Transverse colon (tissue), 4 donors: ENCODE measurements around the gene SETX. TPM values are rescaled to one million over a fixed set of nuclear protein-coding genes. Genes with fewer than 3 reads are reported as not detected.

Experiments
- DNase-seq: peaks from one replicate; pipeline ENCODE4 v3.0.0-alpha.2; 2019
- H3K27ac ChIP-seq, 4 donors: fragments of 200-600 bp; sonication (generic); 2 replicates each; pipeline ENCODE4 v1.5.1; 2016 to 2018; ENCODE audit warnings: inconsistent platforms in 4 of 4
- H3K27me3 ChIP-seq: fragments of 200-600 bp; sonication (generic); 2 replicates; pipeline ENCODE4 v1.5.1; 2017; ENCODE audit warnings: inconsistent platforms
- H3K36me3 ChIP-seq, 4 donors: fragments of 200-600 bp; sonication (generic); 2 replicates each; pipeline ENCODE4 v1.5.1; 2017 to 2019; ENCODE audit warnings: inconsistent platforms in 4 of 4
- H3K4me1 ChIP-seq, 4 donors: fragments of 200-600 bp; sonication (generic); 2 replicates each; pipeline ENCODE4 v1.5.1; 2017 to 2020; ENCODE audit warnings: inconsistent platforms in 4 of 4
- H3K4me3 ChIP-seq, 4 donors: fragments of 200-600 bp; sonication (generic); 1 replicate in 1 of 4; 2 replicates in 3 of 4; pipeline versions ENCODE4 v1.5.1 to v1.6.1; 2017 to 2019; ENCODE audit warnings: inconsistent platforms in 4 of 4
- H3K9me3 ChIP-seq, 2 donors: fragments of 200-600 bp; sonication (generic); 2 replicates each; pipeline ENCODE4 v1.5.1; 2017 to 2019; ENCODE audit warnings: inconsistent platforms in 2 of 2
- EP300 ChIP-seq: sonication (generic); formaldehyde crosslinking; IDR thresholded peaks from one replicate; pipeline ENCODE4 v1.6.1; 2017; ENCODE audit warnings: antibody characterized with exemption, low read depth
- POLR2A ChIP-seq: fragments of 450-650 bp; IDR thresholded peaks from one replicate; pipeline ENCODE4 v1.6.1; 2016; ENCODE audit warnings: antibody characterized with exemption, mild to moderate bottlenecking, moderate library complexity
- POLR2AphosphoS5 ChIP-seq, 3 donors: sonication (generic); formaldehyde crosslinking; IDR thresholded peaks; one replicate each; pipeline ENCODE4 v1.6.1; 2016; ENCODE audit warnings: antibody characterized with exemption in 3 of 3
- WGBS, 2 donors: methylation state at CpG; one replicate each; pipeline ENCODE4 v1.1.5; 2018; ENCODE audit warnings: low coverage in 1 of 2; 5-methylcytosine and 5-hydroxymethylcytosine counted together
- in situ Hi-C, 4 donors: fragments of 200-750 bp; cut with MboI; loops; one replicate each; pipeline versions ENCODE4 v1.15.0 to v1.15.1; 2017; ENCODE audit warnings: low sequenced_read_pairs in 3 of 4, low pct_ligation_motif_present in 1 of 4, low pct_unique_long_range_greater_than_20kb in 1 of 4
- intact Hi-C: fragments of 100-400 bp; cut with DNase I; formaldehyde crosslinking; loops from one replicate; pipeline ENCODE4 v1.15.1; 2023; ENCODE audit warnings: low total_unique reads
- total RNA-seq, 4 donors: library from RNA; depleted of rRNA; stranded (reverse); fragments of >200 nt; gene quantifications; one replicate each; pipeline ENCODE4 v1.1.0, GENCODE V29; 2016
- TF ChIP-seq, protein P1 (sequence below), 5 experiments: fragments of 200-600 bp in 3 of 5; fragments of 450-650 bp in 2 of 5; sonication (generic) in 3 of 5; IDR thresholded peaks; 1 replicate in 2 of 5; 2 replicates in 3 of 5; pipeline ENCODE4 v1.5.1; 2016 to 2017; ENCODE audit warnings: antibody characterized with exemption in 5 of 5, inconsistent platforms in 3 of 5, mild to moderate bottlenecking in 2 of 5, moderate library complexity in 1 of 5

SETX gene
- total RNA-seq, 4 donors from 2014 or later = 27.7 to 70.5 (median 48.5) TPM

DNA sequence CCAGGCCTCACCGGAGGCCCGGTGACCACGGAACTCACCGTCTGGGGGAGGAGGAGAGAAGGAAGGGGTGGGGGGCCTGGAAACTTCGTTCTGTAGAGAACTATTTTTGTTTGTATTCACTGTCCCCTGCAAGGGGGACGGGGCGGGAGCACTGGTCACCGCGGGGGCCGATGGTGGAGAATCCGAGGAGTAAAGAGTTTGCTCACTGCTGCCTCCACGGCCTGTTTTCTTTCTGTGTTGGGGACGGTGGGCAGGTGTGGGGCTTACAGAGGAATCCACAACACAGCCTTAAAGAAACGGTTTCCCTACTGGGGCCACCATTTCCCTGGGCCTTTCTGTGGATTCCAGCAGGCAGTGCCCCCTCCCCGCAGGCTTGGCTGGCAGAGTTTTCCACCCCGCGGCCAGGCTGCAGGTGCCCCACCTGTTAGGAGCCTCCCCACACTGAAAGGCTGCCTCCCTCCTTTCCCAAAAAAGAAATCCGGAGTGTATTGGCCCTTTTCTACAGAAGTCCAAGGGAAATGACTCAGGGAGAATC, 112.1 kb downstream of the SETX start:
- peaks cover 0 to 21% (median 15%) of the 10 kb centered on the region in 4 donors for H3K4me1 ChIP-seq
- in situ Hi-C loops (no loop called here), intact Hi-C loops (loop anchor here (5.0 kb wide), 1 partner anchor 480 kb away; no protein-coding TSS in a partner anchor)
- no peaks in the 10 kb centered on the region for H3K36me3 ChIP-seq
- no peak for DNase-seq
- H3K27me3 ChIP-seq = peaks cover 67% of the 10 kb centered on the region
- WGBS, 2 donors = 20% methylated on average over 18 of the region's 18 CpGs; no CpG with 5 or more reads in 1 of the 2 donors
- TF ChIP-seq POLR2A (no peak), EP300 (no peak)
- H3K9me3 ChIP-seq = no peaks in the 10 kb centered on the region
- H3K27ac ChIP-seq = peak overlapping the region; percentile 44 to 63 (median 51)
- H3K4me3 ChIP-seq = peak overlapping the region; percentile 55 to 70 (median 68)

DNA sequence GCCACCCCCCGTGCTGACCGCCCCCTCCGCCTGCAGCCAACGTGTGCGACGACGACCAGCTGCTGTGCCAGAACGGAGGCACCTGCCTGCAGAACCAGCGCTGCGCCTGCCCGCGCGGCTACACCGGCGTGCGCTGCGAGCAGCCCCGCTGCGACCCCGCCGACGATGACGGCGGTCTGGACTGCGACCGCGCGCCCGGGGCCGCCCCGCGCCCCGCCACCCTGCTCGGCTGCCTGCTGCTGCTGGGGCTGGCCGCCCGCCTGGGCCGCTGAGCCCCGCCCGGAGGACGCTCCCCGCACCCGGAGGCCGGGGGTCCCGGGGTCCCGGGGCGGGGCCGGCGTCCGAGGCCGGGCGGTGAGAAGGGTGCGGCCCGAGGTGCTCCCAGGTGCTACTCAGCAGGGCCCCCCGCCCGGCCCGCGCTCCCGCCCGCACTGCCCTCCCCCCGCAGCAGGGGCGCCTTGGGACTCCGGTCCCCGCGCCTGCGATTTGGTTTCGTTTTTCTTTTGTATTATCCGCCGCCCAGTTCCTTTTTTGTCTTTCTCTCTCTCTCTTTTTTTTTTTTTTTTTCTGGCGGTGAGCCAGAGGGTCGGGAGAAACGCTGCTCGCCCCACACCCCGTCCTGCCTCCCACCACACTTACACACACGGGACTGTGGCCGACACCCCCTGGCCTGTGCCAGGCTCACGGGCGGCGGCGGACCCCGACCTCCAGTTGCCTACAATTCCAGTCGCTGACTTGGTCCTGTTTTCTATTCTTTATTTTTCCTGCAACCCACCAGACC, 112.8 kb downstream of the SETX start:
- in situ Hi-C loops (no loop called here), intact Hi-C loops (loop anchor here (5.0 kb wide), 1 partner anchor 480 kb away; no protein-coding TSS in a partner anchor)
- Histone ChIP-seq H3K4me3 (peak overlapping the region; percentile 55 to 70 (median 68)), H3K27me3 (peaks cover 61% of the 10 kb centered on the region), H3K4me1 (peaks cover 0 to 21% (median 15%) of the 10 kb centered on the region in 4 donors), H3K36me3 (no peaks in the 10 kb centered on the region), H3K9me3 (no peaks in the 10 kb centered on the region), H3K27ac (peak overlapping the region; percentile 44 to 63 (median 51))
- 0 to 2% methylated on average over 10 to 29 of the region's 81 CpGs for WGBS, 2 donors
- TF ChIP-seq, protein P1, sequence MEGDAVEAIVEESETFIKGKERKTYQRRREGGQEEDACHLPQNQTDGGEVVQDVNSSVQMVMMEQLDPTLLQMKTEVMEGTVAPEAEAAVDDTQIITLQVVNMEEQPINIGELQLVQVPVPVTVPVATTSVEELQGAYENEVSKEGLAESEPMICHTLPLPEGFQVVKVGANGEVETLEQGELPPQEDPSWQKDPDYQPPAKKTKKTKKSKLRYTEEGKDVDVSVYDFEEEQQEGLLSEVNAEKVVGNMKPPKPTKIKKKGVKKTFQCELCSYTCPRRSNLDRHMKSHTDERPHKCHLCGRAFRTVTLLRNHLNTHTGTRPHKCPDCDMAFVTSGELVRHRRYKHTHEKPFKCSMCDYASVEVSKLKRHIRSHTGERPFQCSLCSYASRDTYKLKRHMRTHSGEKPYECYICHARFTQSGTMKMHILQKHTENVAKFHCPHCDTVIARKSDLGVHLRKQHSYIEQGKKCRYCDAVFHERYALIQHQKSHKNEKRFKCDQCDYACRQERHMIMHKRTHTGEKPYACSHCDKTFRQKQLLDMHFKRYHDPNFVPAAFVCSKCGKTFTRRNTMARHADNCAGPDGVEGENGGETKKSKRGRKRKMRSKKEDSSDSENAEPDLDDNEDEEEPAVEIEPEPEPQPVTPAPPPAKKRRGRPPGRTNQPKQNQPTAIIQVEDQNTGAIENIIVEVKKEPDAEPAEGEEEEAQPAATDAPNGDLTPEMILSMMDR (IDR thresholded peaks at IDR 0.05) = no peak
- no peak for TF ChIP-seq EP300
- TF ChIP-seq POLR2A = no peak
- TF ChIP-seq POLR2AphosphoS5 (IDR thresholded peaks at IDR 0.05) = no peak
- DNase-seq = peak; percentile 52

DNA sequence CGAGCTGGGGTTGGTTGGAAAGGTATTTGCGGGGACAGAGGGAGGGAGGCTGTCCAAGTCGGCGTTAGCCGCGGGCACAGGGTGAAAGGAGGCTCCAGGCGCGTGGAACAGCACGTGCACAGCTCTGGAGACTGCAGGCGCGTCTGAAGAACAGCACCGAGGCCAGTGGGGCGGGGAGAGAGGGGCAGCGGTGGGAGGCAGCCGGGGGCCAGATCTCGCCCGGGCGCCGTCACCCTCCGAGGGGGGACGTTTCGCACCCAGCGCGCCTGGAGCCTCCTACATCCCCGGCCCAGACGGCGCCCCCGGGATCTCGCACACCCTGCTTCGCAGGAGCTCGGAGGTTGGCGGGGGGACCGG, 113.3 kb downstream of the SETX start:
- H3K27ac ChIP-seq = peak overlapping the region; percentile 42 to 63 (median 51)
- peaks cover 55% of the 10 kb centered on the region for H3K27me3 ChIP-seq
- H3K36me3 ChIP-seq = no peaks in the 10 kb centered on the region
- DNase-seq = no peak
- no peaks in the 10 kb centered on the region for H3K9me3 ChIP-seq
- H3K4me1 ChIP-seq = peaks cover 0 to 21% (median 15%) of the 10 kb centered on the region in 4 donors
- in situ Hi-C loops (no loop called here), intact Hi-C loops (loop anchor here (5.0 kb wide), 1 partner anchor 479 kb away; no protein-coding TSS in a partner anchor)
- 1% methylated on average over 33 of the region's 33 CpGs; no CpG with 5 or more reads in 1 of the 2 donors for WGBS, 2 donors
- H3K4me3 ChIP-seq = peak overlapping the region; percentile 26 to 70 (median 68)
- TF ChIP-seq, protein P1 (IDR thresholded peaks at IDR 0.05) = peak in 2 of 5 experiments; percentile 13 to 24
- TF ChIP-seq EP300 (no peak), POLR2AphosphoS5 (IDR thresholded peaks at IDR 0.05) (peak in 2 of 3 donors; percentile 10 to 17), POLR2A (no peak)

DNA sequence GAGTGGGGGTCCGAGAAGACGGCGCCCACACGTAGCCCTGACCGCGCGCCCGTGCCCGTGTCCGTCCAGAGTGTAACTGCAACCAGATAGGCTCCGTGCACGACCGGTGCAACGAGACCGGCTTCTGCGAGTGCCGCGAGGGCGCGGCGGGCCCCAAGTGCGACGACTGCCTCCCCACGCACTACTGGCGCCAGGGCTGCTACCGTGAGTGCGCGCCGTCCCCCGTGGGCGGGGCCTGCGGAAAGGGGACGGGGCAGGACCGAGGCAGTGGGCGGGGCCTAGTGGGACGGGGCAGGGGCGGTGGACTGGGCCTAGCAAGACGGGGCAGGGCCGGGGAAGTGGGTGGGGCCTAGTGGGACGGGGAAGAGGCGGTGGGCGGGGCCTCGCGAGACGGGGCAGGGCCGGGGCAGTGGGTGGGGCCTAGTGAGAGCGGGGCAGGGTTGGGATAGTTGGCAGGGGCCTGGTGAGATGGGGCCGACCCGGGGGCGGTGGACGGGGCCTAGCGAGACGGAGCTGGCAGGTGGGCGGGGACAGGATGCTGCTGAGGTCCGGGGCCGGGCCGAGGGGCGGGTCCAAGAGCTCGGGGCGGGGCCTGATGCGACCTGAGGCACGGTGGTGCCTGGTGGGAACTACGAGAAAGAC, 113.8 kb downstream of the SETX start:
- 4% methylated on average over 33 of the region's 63 CpGs; no CpG with 5 or more reads in 1 of the 2 donors for WGBS, 2 donors
- Histone ChIP-seq H3K4me1 (peaks cover 0 to 20% (median 15%) of the 10 kb centered on the region in 4 donors), H3K36me3 (no peaks in the 10 kb centered on the region), H3K27me3 (peaks cover 50% of the 10 kb centered on the region), H3K27ac (peak overlapping the region; percentile 42 to 63 (median 51)), H3K4me3 (peak overlapping the region; percentile 26 to 70 (median 68)), H3K9me3 (no peaks in the 10 kb centered on the region)
- in situ Hi-C loops (no loop called here), intact Hi-C loops (loop anchor here (5.0 kb wide), 1 partner anchor 479 kb away; no protein-coding TSS in a partner anchor)
- TF ChIP-seq EP300 (no peak), POLR2AphosphoS5 (IDR thresholded peaks at IDR 0.05) (peak in 2 of 3 donors; percentile 8 to 15), POLR2A (peak; percentile 27)
- TF ChIP-seq, protein P1 (IDR thresholded peaks at IDR 0.05) = no peak
- peak; percentile 98 for DNase-seq
